Hepatocyte (in vitro differentiated cells): Measurements from ENCODE around the gene DISC1. TPM values are rescaled to one million over a fixed set of nuclear protein-coding genes. Genes with fewer than 3 reads are reported as not detected.

ENCODE experiments used
- DNase-seq: peaks from one replicate; pipeline ENCODE4 v3.0.0-alpha.2; 2016; ENCODE audit warnings: low spot score
- H2AFZ ChIP-seq: fragments of 200-600 bp; sonication (generic); 2 replicates; pipeline ENCODE4 v1.6.0; 2016; ENCODE audit warnings: antibody characterized with exemption, mild to moderate bottlenecking
- H3K27ac ChIP-seq: fragments of 200-600 bp; sonication (generic); 2 replicates; pipeline ENCODE4 v1.5.1; 2016; ENCODE audit warnings: mild to moderate bottlenecking
- H3K27me3 ChIP-seq: fragments of 200-600 bp; sonication (generic); 2 replicates; pipeline ENCODE4 v1.6.1; 2016
- H3K36me3 ChIP-seq: fragments of 200-600 bp; sonication (generic); replicated peaks from 2 replicates; pipeline ENCODE4 v1.5.1; 2016; ENCODE audit warnings: low read depth; ENCODE audit not compliant: insufficient read depth
- H3K4me1 ChIP-seq: fragments of 200-600 bp; sonication (generic); 2 replicates; pipeline ENCODE4 v1.5.1; 2016; ENCODE audit warnings: mild to moderate bottlenecking, moderate library complexity; ENCODE audit not compliant: insufficient read depth
- H3K4me2 ChIP-seq: fragments of 200-600 bp; sonication (generic); 2 replicates; pipeline ENCODE4 v1.6.0; 2016
- H3K4me3 ChIP-seq: fragments of 200-600 bp; sonication (generic); 2 replicates; pipeline ENCODE4 v1.5.1; 2016; ENCODE audit warnings: mild to moderate bottlenecking
- H3K79me2 ChIP-seq: fragments of 200-600 bp; sonication (generic); 2 replicates; pipeline ENCODE4 v1.6.0; 2017; ENCODE audit warnings: mild to moderate bottlenecking
- H3K9me2 ChIP-seq: fragments of 200-600 bp; sonication (generic); replicated peaks from 2 replicates; pipeline ENCODE4 v1.6.0; 2017; ENCODE audit warnings: mild to moderate bottlenecking; ENCODE audit not compliant: insufficient read depth
- H3K9me3 ChIP-seq: fragments of 200-600 bp; sonication (generic); 2 replicates; pipeline ENCODE4 v1.5.1; 2016; ENCODE audit warnings: low read depth, mild to moderate bottlenecking
- H4K20me1 ChIP-seq: fragments of 200-600 bp; sonication (generic); 2 replicates; pipeline ENCODE4 v1.6.0; 2016; ENCODE audit warnings: mild to moderate bottlenecking; ENCODE audit not compliant: insufficient read depth, poor library complexity, severe bottlenecking
- CTCF ChIP-seq: fragments of 200-600 bp; sonication (generic); IDR thresholded peaks from 2 replicates; pipeline ENCODE4 v1.5.1; 2016; ENCODE audit warnings: antibody characterized with exemption, mild to moderate bottlenecking; ENCODE audit not compliant: poor library complexity
- EZH2 ChIP-seq: fragments of 200-600 bp; sonication (generic); IDR thresholded peaks from 2 replicates; pipeline ENCODE4 v1.6.1; 2016; ENCODE audit warnings: antibody characterized with exemption, mild to moderate bottlenecking, borderline replicate concordance
- EZH2phosphoT487 ChIP-seq: fragments of 200-600 bp; sonication (generic); IDR thresholded peaks from one replicate; pipeline ENCODE4 v1.6.1; 2018; ENCODE audit warnings: antibody characterized with exemption, mild to moderate bottlenecking, low read depth, moderate library complexity; ENCODE audit not compliant: unreplicated experiment, severe bottlenecking
- WGBS: methylation state at CpG from one replicate; pipeline ENCODE4 v1.1.6; 2016; ENCODE audit warnings: low lambda C conversion rate; ENCODE audit errors: missing lambda C conversion rate; 5-methylcytosine and 5-hydroxymethylcytosine counted together
- polyA plus RNA-seq: library from polyadenylated mRNA; unstranded; fragments of >200 nt; fragmentation: Nextera tagmentation; extraction: Ambion mirVana; gene quantifications from 2 replicates; pipeline ENCODE4 v1.2.1, GENCODE V29; 2016
- total RNA-seq: library from RNA; depleted of rRNA; stranded (reverse); fragments of >200 nt; gene quantifications from 2 replicates; pipeline ENCODE4 v1.2.3, GENCODE V29; 2014

The DISC1 gene
- total and polyA plus RNA-seq, 2 experiments from 2014 or later: 3.0 to 4.7 TPM

DNA sequence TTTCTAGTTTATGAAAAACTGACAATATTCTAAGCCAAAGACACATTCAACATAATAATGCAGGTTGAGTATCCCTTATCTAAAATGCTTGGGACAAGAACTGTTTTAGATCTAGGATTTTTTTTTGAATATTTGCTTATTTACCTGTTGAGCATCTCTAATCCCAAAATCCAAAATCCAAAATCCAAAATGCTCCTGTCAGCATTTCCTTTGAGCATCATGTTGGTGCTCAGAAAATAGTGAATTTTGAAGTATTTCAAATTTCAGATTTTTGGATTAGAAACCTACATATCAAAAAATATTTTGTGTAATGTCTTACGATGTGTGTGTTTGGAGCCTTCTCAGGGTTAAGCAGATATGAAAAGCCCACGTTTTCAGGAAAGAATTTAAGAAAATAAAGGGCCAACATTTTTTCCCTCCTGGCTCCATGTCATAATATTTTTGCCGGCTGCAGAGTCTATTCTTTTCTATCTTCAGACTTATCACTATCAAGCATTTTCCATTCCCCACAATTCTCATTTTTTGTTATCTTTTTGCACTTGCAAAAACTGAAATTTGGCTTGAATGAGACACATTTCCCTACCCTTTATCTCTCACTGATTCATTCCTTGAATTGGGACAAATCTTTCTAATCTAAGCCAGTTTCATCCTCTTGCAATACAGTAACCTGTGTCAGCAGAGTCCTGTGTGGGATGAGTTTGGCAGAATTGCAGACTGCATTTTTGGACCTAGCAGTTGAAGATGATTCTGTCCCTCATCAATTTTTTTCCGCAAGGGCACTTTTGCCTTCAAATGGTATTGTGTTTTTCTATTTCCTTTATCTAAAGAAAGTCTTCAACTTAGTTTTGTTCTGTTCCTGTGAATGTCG is 233.9 kb downstream of the DISC1 start:
- Histone ChIP-seq H3K27me3 (no peaks in the 10 kb centered on the region), H3K9me2 (no peaks in the 10 kb centered on the region), H3K4me3 (no peak overlapping the region), H3K9me3 (no peaks in the 10 kb centered on the region), H3K36me3 (no peaks in the 10 kb centered on the region), H3K27ac (no peak overlapping the region), H4K20me1 (no peaks in the 10 kb centered on the region), H3K4me1 (no peaks in the 10 kb centered on the region), H3K4me2 (no peak overlapping the region), H2AFZ (no peak overlapping the region), H3K79me2 (no peaks in the 10 kb centered on the region)
- WGBS: 85% methylated on average over 5 of the region's 5 CpGs
- DNase-seq: no peak
- TF ChIP-seq EZH2: no peak
- no peak for TF ChIP-seq CTCF
- TF ChIP-seq EZH2phosphoT487: no peak

- Histone ChIP-seq H3K9me3 (no peaks in the 10 kb centered on the region), H3K27me3 (no peaks in the 10 kb centered on the region), H3K4me1 (peaks cover 3% of the 10 kb centered on the region), H3K27ac (no peak overlapping the region), H3K9me2 (no peaks in the 10 kb centered on the region), H3K79me2 (no peaks in the 10 kb centered on the region), H3K4me3 (no peak overlapping the region), H4K20me1 (no peaks in the 10 kb centered on the region), H3K36me3 (no peaks in the 10 kb centered on the region), H2AFZ (no peak overlapping the region), H3K4me2 (no peak overlapping the region)
- WGBS: 78% methylated on average over 7 of the region's 7 CpGs
- no peak for DNase-seq
- no peak for TF ChIP-seq CTCF
These were observed 235.2 kb downstream of the DISC1 start for GRCh38 chr1:231861541-231862481.

DNA sequence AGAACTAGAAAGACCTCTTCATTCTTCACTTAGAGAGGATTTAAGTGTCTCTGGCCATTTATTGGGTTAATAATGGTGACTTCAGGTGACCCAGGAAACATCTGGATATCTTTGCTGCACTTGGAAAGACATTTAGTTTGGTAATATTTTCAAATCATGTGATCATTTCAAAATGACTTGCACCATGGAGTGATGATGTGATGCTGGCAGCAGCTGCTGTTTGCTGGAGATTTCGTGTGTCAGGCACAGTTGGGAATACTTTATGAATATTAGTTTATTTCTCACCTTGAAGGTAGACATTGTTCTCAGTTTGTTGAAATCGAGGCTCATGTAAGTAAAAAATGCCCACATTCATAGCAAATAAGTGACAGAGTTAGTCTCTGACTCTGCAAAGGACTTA is 236.0 kb downstream of the DISC1 start:
- no peaks in the 10 kb centered on the region for H3K27me3 ChIP-seq
- 83% methylated on average over 2 of the region's 2 CpGs for WGBS
- H3K4me2 ChIP-seq: no peak overlapping the region
- no peak overlapping the region for H2AFZ ChIP-seq
- no peak overlapping the region for H3K27ac ChIP-seq
- H3K9me2 ChIP-seq: no peaks in the 10 kb centered on the region
- DNase-seq: no peak
- no peaks in the 10 kb centered on the region for H3K9me3 ChIP-seq
- no peaks in the 10 kb centered on the region for H3K36me3 ChIP-seq
- H3K4me1 ChIP-seq: peaks cover 11% of the 10 kb centered on the region
- no peaks in the 10 kb centered on the region for H3K79me2 ChIP-seq
- no peak for TF ChIP-seq EZH2phosphoT487
- no peaks in the 10 kb centered on the region for H4K20me1 ChIP-seq
- H3K4me3 ChIP-seq: no peak overlapping the region

DNA sequence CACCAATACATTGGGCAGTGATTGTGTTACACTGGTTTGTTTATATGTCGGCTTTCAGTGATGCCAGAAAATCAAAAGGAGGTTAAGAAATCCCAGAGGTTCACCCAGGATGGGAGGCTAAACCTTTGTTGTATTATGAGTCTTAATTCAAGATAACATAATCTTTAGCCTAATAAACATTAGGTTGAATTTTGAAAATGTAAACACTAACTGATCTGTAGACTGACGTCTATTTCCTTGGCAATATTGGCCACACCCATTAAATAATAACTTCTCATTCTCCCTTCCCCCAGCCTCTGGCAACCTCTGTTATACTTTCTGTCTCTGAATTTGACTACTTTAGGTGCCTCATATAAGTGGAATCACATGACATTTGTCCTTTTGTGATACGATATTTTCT is 238.7 kb downstream of the DISC1 start:
- Histone ChIP-seq H2AFZ (no peak overlapping the region), H4K20me1 (no peaks in the 10 kb centered on the region), H3K4me2 (no peak overlapping the region), H3K4me3 (no peak overlapping the region), H3K27ac (no peak overlapping the region), H3K4me1 (peaks cover 18% of the 10 kb centered on the region), H3K9me3 (no peaks in the 10 kb centered on the region), H3K79me2 (no peaks in the 10 kb centered on the region), H3K27me3 (no peaks in the 10 kb centered on the region), H3K36me3 (no peaks in the 10 kb centered on the region), H3K9me2 (no peaks in the 10 kb centered on the region)
- no peak for DNase-seq
- no peak for TF ChIP-seq EZH2phosphoT487
- no peak for TF ChIP-seq CTCF
- TF ChIP-seq EZH2: no peak
- 42% methylated on average over 3 of the region's 3 CpGs for WGBS
